ENCODE results near the gene TUBGCP5. TPM values are rescaled to one million over a fixed set of nuclear protein-coding genes. Genes with fewer than 3 reads are reported as not detected.

The TUBGCP5 gene
- total and polyA plus RNA-seq, 2 experiments from 2014 or later = 14.6 to 17.5 TPM

- peaks cover 10% of the 10 kb centered on the region; the same call in 1 of the 2 replicates for H4K20me1 ChIP-seq (ENCODE audit: insufficient read depth)
- H3K9ac ChIP-seq = peak within 1 kb of the TSS; percentile 85
- peak within 1 kb of the TSS; percentile 63 for H3K27ac ChIP-seq
- peak within 1 kb of the TSS; percentile 90 for H2AFZ ChIP-seq
- DNase-seq = peak; percentile 92
- peak within 1 kb of the TSS; percentile 89 for H3K4me2 ChIP-seq (ENCODE audit: unreplicated experiment)
- WGBS, 2 experiments (ENCODE audit: low coverage in 1 of 2, low lambda C conversion rate in 2 of 2, missing lambda C conversion rate in 2 of 2) = 1 to 2% methylated on average over 54 to 74 of the region's 93 CpGs
- in situ Hi-C loops (cut with MboI) = no loop called here
- H3F3A ChIP-seq (ENCODE audit: insufficient read depth) = no peaks in the 10 kb centered on the region
- H3K79me2 ChIP-seq (ENCODE audit: insufficient read depth) = peaks cover 43% of the 10 kb centered on the region
- TF ChIP-seq EZH2 (IDR thresholded peaks at IDR 0.05; ENCODE audit: insufficient read depth, poor library complexity, severe bottlenecking) (no peak), EZH2phosphoT487 (IDR thresholded peaks at IDR 0.05; ENCODE audit: insufficient read depth, low read depth) (no peak)
- H3K4me1 ChIP-seq (ENCODE audit: insufficient read depth) = peaks cover 7% of the 10 kb centered on the region
- no peaks in the 10 kb centered on the region for H3K9me3 ChIP-seq (ENCODE audit: low read depth)
- no peaks in the 10 kb centered on the region for H3K9me2 ChIP-seq (ENCODE audit: insufficient read depth)
- peak within 1 kb of the TSS; percentile 82 for H3K4me3 ChIP-seq
- no peaks in the 10 kb centered on the region for H3K36me3 ChIP-seq (ENCODE audit: low read depth)
- no peaks in the 10 kb centered on the region for H3K27me3 ChIP-seq (replicated peaks; ENCODE audit: insufficient read depth)
Measured at GRCh38 chr15:22980189-22981050, 58.9 kb downstream of the TUBGCP5 start, which contains the start of gene CYFIP1. Gene CYFIP1, minus strand, starts transcription at chr15:22980368. Its CDS starts 33,083 bp downstream, at chr15:22947285.

DNA sequence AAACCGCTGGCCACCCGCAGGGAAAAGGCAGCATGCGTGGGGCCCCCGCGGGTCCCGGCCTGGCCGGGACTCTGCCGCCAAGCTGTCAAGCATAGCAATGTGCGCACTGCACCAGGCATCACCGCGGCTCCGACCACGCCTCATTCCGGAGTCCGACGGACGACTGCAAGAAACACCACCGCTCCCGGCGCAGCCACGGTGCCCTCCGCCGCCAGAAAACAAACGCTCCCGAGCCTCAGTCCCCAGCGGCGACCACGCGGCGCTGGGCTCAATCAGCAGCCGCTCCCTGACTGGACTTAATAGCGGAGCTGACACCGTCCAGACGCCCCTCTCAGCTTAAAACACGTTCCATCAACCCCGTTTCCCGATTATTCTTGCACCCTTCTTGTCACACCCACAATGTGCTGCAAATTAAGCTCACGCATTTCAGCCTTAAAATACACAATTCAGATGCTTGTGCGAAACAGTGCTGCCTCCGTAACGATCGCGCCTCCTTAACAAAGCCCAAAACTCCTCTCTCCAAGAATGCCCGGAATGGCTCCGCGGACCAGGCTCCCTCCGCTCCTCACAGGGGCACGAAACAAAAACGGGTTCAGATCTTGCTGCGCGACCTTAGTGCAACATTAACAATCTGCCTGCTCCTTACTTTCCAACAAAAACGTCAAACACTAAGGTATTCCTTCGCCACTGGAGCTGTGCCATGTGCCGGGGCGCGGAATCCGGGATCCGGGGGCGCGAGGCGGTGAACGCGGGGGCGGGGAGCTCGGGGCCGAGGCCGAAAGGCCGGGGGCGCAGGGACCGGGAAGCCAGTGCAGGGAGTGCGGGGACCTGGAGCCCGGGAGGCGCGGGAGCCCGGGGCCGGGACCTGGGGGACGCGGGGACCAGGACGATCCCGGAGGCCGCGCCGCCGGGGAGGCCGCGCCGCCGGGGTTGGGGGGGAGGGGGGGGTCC lies 59.9 kb downstream of the TUBGCP5 start:
- H3K9me3 ChIP-seq (ENCODE audit: low read depth) = no peaks in the 10 kb centered on the region
- peak overlapping the region; percentile 63 for H3K27ac ChIP-seq
- H2AFZ ChIP-seq = peak overlapping the region; percentile 68
- peak overlapping the region; percentile 85 for H3K9ac ChIP-seq
- no peaks in the 10 kb centered on the region for H3K9me2 ChIP-seq (ENCODE audit: insufficient read depth)
- peak overlapping the region; percentile 78 for H3K4me2 ChIP-seq (ENCODE audit: unreplicated experiment)
- peaks cover 52% of the 10 kb centered on the region for H3K79me2 ChIP-seq (ENCODE audit: insufficient read depth)
- WGBS, 2 experiments (ENCODE audit: low coverage in 1 of 2, low lambda C conversion rate in 2 of 2, missing lambda C conversion rate in 2 of 2) = 1% methylated on average over 66 to 79 of the region's 88 CpGs
- no peaks in the 10 kb centered on the region for H3K27me3 ChIP-seq (replicated peaks; ENCODE audit: insufficient read depth)
- in situ Hi-C loops (cut with MboI) = no loop called here
- peak overlapping the region; percentile 82 for H3K4me3 ChIP-seq
- H3K4me1 ChIP-seq (ENCODE audit: insufficient read depth) = peaks cover 7% of the 10 kb centered on the region
- peak; percentile 75 for DNase-seq
- H3F3A ChIP-seq (ENCODE audit: insufficient read depth) = no peaks in the 10 kb centered on the region
- H4K20me1 ChIP-seq (ENCODE audit: insufficient read depth) = peaks cover 12% of the 10 kb centered on the region; the same call in 1 of the 2 replicates
- TF ChIP-seq EZH2 (IDR thresholded peaks at IDR 0.05; ENCODE audit: insufficient read depth, poor library complexity, severe bottlenecking) = no peak
- no peak for TF ChIP-seq EZH2phosphoT487 (IDR thresholded peaks at IDR 0.05; ENCODE audit: insufficient read depth, low read depth)
- H3K36me3 ChIP-seq (ENCODE audit: low read depth) = no peaks in the 10 kb centered on the region

GRCh38 chr15:22978691-22979237 lies 60.6 kb downstream of the TUBGCP5 start:
- H3K4me3 ChIP-seq = peak overlapping the region; percentile 82
- WGBS, 2 experiments (ENCODE audit: low coverage in 1 of 2, low lambda C conversion rate in 2 of 2, missing lambda C conversion rate in 2 of 2) = 17 to 20% methylated on average over 21 to 22 of the region's 22 CpGs
- H3F3A ChIP-seq (ENCODE audit: insufficient read depth) = no peaks in the 10 kb centered on the region
- peak overlapping the region; percentile 78 for H3K4me2 ChIP-seq (ENCODE audit: unreplicated experiment)
- H3K79me2 ChIP-seq (ENCODE audit: insufficient read depth) = peaks cover 60% of the 10 kb centered on the region
- H4K20me1 ChIP-seq (ENCODE audit: insufficient read depth) = peaks cover 17% of the 10 kb centered on the region
- H3K36me3 ChIP-seq (ENCODE audit: low read depth) = no peaks in the 10 kb centered on the region
- H3K27me3 ChIP-seq (replicated peaks; ENCODE audit: insufficient read depth) = no peaks in the 10 kb centered on the region
- peaks cover 7% of the 10 kb centered on the region for H3K4me1 ChIP-seq (ENCODE audit: insufficient read depth)
- no peak for DNase-seq
- H3K27ac ChIP-seq = no peak overlapping the region
- H3K9ac ChIP-seq = peak overlapping the region; percentile 85
- TF ChIP-seq EZH2 (IDR thresholded peaks at IDR 0.05; ENCODE audit: insufficient read depth, poor library complexity, severe bottlenecking) = no peak
- TF ChIP-seq EZH2phosphoT487 (IDR thresholded peaks at IDR 0.05; ENCODE audit: insufficient read depth, low read depth) = no peak
- H3K9me3 ChIP-seq (ENCODE audit: low read depth) = no peaks in the 10 kb centered on the region
- no peaks in the 10 kb centered on the region for H3K9me2 ChIP-seq (ENCODE audit: insufficient read depth)
- no peak overlapping the region for H2AFZ ChIP-seq
- in situ Hi-C loops (cut with MboI) = no loop called here

- no peaks in the 10 kb centered on the region for H3F3A ChIP-seq (ENCODE audit: insufficient read depth)
- DNase-seq = no peak
- TF ChIP-seq EZH2 (IDR thresholded peaks at IDR 0.05; ENCODE audit: insufficient read depth, poor library complexity, severe bottlenecking) = no peak
- no peak for TF ChIP-seq EZH2phosphoT487 (IDR thresholded peaks at IDR 0.05; ENCODE audit: insufficient read depth, low read depth)
- no peak overlapping the region for H3K4me3 ChIP-seq
- peaks cover 40% of the 10 kb centered on the region for H4K20me1 ChIP-seq (ENCODE audit: insufficient read depth)
- no peaks in the 10 kb centered on the region for H3K27me3 ChIP-seq (replicated peaks; ENCODE audit: insufficient read depth)
- H2AFZ ChIP-seq = no peak overlapping the region
- in situ Hi-C loops (cut with MboI) = no loop called here
- H3K36me3 ChIP-seq (ENCODE audit: low read depth) = no peaks in the 10 kb centered on the region
- no peaks in the 10 kb centered on the region for H3K9me3 ChIP-seq (ENCODE audit: low read depth)
- 73 to 79% methylated on average over 4 of the region's 4 CpGs for WGBS, 2 experiments (ENCODE audit: low coverage in 1 of 2, low lambda C conversion rate in 2 of 2, missing lambda C conversion rate in 2 of 2)
- H3K4me2 ChIP-seq (ENCODE audit: unreplicated experiment) = no peak overlapping the region
- no peak overlapping the region for H3K27ac ChIP-seq
- no peak overlapping the region for H3K9ac ChIP-seq
- H3K79me2 ChIP-seq (ENCODE audit: insufficient read depth) = peaks cover 100% of the 10 kb centered on the region
- H3K9me2 ChIP-seq (ENCODE audit: insufficient read depth) = no peaks in the 10 kb centered on the region
- H3K4me1 ChIP-seq (ENCODE audit: insufficient read depth) = peaks cover 7% of the 10 kb centered on the region
Measured at GRCh38 chr15:22974745-22975144, 64.6 kb downstream of the TUBGCP5 start.
